GM21825 (cell line): ENCODE data around the gene EEF1AKMT2.
"Not testable (repeated sequence)": the region's sequence is repeated elsewhere in the genome, so short reads cannot be mapped to it uniquely, and the experiment has no call there.

Experiments used
- ATAC-seq: cut with Tn5 transposase; IDR thresholded peaks from one replicate; pipeline ENCODE4 v1.9.1; 2021; ENCODE audit warnings: mild to moderate bottlenecking, moderate library complexity; ENCODE audit not compliant: unreplicated experiment

Gene EEF1AKMT2

DNA sequence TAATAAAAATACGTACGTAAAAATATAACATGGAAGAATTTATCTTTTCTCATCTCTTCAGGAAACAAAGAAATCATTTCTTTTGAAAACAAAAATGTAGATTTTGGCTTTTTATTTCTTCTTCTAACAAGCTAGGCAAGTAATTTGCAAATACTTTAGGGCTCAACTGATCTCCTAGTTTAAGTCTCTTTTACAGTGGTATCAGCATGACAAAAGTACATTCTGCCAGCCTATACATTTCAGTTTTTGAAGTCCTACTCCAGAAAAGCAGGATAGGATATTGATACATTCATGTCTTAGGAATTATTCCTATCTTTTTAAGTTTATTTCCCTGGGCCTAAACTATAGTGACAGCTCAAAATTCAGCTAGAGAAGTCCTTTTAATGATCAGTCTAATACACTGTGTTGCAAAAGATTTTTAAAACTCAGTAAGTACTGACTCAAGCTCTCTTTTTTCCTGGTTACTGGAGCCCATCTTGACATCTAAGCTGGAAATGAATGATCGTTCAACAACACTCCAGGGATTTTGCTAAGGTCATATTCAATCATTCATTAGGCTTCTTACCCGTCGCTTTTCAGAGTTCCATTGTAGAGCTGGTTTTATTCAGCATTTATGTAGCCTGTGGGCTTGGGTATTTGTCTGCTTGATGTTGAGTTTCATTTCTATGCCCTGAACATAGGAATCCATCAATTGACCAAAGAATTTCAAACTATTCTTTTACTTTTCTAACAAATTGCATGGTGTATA lies 35.4 kb downstream of the EEF1AKMT2 start:
- no peak for ATAC-seq

DNA sequence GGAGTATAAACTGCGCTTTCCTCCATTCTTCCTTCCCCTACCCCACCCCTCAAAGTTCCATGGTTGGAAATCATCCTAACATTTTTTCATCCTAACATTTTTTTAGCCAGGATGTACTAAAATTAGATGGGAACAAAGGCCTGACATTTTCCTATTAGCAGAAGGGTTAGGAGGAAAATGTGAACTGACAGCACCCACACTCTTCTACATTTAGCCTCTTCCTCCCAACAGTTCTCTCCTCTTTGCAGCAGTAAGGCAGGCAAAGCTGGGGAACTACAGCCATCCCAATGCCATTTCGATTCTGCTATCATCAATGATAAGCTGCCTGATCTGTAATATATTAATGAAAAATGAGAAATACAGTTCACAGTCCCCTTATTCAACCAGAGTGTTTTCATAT lies 36.1 kb downstream of the EEF1AKMT2 start:
- ATAC-seq = no peak

GRCh38 chr10:124754227-124754626 lies 37.5 kb downstream of the EEF1AKMT2 start:
- ATAC-seq = no peak

GRCh38 chr10:124748953-124749645 lies 42.6 kb downstream of the EEF1AKMT2 start:
- ATAC-seq = no peak

GRCh38 chr10:124748166-124748565 lies 43.5 kb downstream of the EEF1AKMT2 start:
- ATAC-seq = no peak

DNA sequence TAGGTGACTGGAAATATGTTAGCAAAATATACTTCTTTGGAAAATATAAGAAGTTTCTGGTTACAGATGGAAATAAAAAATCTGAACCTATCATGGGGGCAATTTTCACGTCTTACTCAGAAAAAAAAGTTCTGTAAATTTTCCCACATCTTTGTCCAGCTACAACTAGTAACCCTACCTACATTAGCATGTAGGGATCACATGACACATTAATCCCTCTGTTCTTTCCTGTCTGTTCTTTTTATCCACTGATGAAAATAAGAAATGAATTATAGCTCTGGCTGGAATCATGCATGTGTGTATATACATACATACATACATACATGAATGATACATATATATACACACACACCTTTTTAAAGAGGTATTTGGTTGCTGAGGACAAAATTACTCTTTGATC lies 43.9 kb downstream of the EEF1AKMT2 start:
- ATAC-seq = no peak

DNA sequence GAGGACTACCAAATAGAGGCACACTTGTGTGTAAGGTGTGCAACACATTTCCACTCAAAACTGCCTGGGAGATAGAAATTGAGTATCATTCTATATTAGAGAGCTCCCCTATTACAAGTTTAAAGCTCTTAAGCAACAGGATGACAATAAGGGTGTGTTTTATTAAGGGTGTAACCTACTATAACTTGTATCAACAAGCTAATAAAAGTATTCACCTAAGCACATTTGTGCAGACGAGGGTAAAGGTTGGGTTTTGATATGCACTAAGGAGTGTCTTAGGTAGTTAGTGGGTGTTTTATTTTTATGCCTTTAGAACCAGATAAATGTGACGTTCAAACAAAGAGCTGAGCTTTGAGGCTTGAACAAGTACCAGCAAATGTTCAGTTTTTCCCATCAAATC lies 44.7 kb downstream of the EEF1AKMT2 start:
- no peak for ATAC-seq

GRCh38 chr10:124746447-124746846 lies 45.2 kb downstream of the EEF1AKMT2 start:
- not testable (repeated sequence) for ATAC-seq

- no peak for ATAC-seq
Measured at GRCh38 chr10:124745673-124746072, 46.0 kb downstream of the EEF1AKMT2 start.

DNA sequence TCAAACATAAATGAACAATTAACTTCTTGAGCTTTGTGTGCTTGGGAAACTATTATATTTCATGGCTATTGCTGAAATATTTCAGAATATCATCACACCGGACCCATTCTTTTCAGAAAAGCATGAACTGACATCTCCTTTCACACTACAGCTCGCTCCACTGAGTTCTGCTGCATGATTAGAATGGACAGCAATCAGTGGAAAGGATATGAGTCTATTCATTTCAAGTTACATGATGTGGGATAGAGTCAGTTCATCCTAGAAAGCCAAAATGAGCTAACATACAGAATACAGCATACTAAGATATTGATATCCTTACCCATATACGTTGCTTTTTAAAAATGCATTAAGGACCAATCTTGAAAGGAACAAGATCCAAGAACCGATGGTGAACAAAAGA lies 46.4 kb downstream of the EEF1AKMT2 start:
- ATAC-seq = no peak

DNA sequence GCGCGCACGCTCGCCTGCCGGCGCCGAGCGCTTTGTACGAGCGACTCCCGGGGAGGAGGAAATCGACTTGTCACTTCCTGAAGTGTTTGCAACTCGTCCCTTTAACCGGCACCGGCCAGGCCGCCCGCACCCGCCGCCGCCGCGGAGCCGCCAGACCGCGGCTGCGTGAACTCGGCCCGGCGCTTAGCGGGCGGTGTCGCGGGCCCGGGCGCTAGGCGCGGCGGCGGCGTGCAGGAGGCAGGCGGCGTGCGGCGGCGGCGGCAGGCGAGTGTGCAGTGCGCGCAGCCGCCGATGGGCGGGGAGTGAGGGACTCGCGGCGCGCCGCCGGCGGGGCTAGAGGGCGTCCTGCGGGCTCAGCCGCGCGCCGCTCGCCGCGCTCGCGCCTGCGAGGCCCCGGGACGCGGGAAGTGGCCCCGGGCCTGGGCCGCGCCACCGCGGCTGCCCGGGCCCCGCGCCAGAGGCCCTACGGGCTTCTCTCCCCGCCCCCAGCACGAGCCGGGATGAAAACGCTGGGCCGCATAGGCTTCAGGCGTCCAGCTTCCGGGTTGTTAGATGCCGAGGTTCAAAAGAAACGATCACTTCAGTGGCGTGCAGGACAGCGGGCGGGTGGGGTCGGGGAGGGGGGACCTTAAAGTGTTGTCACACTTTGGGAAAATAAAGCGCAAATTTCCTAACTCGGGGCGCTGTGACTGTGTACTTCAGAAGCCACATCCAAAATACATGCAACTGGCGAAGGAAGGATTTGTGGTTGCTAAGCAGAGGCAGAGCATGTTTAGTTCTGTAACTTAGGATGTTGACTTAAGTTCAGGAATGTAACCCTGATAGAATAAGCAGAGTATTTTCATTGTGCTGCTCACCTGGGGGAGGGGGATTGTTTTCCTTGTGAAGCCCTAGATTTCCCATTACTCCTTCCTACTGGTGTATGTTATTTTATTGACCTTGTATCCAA lies 47.3 kb downstream of the EEF1AKMT2 start, which contains the start of gene FAM53B:
FAM53B (minus strand) TSS at position 277 of the 949 bp plus-strand sequence. CDS start 37,665 bp downstream, outside the sequence.
- ATAC-seq = peak; percentile 67

- peak; percentile 18 for ATAC-seq
Measured at GRCh38 chr10:124743191-124744101, 48.2 kb downstream of the EEF1AKMT2 start.

DNA sequence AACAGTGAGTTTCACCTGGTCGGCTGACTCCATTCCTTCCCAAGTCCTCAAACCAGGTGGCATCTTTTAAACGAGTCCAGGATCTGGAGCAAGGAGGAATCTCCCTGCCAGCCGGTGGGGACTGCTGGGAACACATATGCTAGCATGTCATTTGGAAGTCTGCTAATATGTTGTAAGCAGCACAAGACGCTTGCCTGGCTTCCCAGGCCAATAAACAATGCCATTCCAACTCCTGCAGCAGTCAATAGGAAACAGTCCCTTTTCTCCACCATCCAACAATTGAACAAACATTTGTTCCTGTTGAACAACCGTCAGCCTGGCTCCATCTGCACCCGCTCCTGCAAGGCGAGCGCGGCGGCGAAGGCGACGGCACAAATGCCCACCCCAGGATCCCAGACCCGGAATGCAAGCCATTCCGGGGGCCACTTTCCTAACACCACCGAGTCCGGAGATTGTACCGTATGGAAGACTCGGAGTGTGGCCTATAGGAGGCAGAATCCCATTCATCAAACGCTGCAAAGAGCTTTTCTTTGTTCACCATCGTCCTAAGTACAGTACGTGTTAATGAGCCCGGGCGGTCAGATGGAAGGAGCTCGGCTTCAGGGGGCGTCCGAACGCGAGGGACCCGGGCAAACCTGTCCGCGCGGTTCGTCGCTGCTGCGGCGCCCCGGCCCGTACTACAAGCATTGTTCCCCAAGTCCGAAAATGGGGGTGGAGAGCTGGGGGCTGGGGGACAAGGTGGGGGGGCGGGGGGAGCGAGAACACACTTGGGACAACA lies 49.1 kb downstream of the EEF1AKMT2 start:
- no peak for ATAC-seq

DNA sequence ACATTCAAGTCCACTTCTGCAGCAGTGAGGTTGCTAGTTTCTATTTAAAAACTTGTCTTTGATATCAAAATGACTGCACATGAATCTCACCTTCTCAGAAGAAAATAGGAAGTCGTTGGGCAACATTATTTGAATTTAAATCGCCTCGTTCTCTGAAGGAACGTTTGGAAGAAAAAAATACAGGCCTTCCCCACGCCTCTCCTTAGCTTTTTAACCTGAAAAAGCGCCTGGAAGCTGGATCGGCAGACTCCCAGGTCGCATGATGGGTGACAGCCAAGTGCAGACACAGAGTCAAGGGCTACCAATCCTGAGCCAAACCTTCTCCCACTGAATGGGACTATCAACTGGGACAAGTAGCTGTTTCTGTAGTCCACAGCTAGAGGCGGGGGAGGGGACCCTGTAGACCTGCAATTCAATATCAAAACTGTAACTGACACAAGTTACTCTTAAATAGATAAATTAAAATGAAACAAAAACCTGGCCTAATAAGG lies 49.7 kb downstream of the EEF1AKMT2 start:
- ATAC-seq = no peak

DNA sequence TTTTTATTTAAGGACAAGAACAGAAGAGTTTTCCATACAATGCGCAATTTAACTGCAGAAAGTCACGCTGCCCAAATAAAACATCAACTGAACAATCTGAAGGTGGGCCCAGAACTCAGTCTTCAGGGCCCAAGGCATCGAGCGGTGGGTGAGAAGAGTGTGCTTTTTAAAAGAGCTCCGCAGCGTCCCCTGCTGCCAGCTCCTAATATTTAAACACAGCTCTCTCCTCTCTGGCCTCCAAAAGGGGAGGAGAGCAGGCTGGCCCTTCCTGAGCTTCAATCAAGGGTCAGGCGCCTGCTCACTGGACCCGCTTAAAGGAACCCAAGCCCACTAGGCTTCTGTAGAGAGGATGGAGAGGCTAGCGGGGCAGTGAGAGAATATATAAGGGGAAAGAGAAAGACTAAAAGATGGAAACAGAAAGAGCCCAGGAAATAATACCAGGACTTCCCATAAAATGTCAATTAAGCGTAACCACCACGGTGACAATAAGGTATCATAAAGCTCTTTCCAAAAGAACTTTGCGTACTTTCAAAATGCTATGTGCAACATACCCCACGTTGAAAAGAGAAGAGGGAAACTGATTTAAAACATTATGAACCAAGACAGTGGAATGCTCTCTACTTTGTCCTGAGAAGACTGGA lies 50.3 kb downstream of the EEF1AKMT2 start:
- ATAC-seq = peak; percentile 36

DNA sequence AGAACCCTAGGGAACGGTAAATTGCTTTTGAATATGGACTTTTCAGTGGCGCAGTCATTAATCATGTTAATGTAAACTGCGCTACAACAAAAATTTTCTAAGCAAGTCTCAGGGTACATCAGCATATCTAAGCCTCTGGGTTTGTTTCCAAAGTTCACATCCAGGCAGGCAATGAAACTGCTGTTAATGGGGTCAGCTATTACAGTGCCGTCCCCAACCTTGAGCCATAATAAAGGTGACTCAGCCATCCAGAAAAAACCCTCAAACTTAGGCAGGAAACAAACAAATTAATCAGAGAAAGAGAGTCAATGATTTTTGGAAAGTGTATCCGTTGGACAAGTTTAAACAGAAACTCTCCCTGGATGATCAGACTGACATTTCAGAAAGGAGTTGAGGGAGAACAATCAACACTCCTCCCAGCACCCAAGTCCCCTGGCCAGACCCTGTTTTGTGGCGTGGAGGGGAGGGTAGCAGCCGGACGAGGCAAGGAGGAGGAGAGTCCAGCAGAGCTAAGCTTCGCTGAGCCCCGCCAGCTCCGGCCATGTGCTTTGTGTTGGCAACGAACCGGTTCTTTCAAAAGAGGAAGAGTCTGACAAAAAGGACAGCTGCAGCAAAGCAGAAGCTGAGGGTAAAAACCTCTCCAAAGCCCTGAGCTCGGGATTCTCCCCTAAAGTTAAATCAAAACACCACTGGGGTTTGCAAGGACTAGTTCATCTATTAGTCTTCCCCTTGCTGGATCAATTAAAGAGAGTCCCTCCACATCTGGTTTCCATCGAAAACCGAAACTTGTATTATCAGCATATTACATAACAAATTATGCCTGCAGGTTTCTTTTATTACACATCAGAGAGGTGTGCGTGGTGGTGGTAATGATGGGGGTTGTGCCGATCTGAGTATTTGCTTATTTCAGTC lies 51.1 kb downstream of the EEF1AKMT2 start:
- peak; percentile 20 for ATAC-seq

DNA sequence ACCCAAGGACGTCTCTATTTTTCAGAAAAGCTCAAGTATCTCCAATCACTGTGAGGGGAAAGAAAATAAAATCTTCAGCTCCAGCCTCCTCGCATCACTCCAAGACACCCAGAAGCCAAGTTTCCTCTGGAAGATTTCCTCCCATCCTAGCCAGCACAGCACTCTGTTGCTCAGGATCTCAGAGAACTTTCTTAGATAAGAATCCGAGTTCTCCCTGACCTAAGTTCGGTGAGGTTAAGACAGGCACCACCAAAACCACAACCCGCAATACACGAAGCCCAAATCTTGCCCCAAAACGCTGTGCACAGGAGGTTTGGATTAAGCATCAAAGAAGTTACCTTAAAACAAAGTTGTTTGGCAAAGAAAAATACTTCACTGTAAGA lies 51.7 kb downstream of the EEF1AKMT2 start:
- no peak for ATAC-seq
